K562 (cell line): ENCODE data around the gene PA2G4. TPM values are rescaled to one million over a fixed set of nuclear protein-coding genes. Genes with fewer than 3 reads are reported as not detected.

Experiments
- ARID4B ChIP-seq: sonication (generic); formaldehyde crosslinking; IDR thresholded peaks from 2 replicates; pipeline ENCODE4 v1.8.0; 2022; ENCODE audit warnings: mild to moderate bottlenecking, missing genetic modification reagents
- CBFB ChIP-seq: sonication (generic); formaldehyde crosslinking; IDR thresholded peaks from 2 replicates; pipeline ENCODE4 v1.4.0; 2020; ENCODE audit warnings: mild to moderate bottlenecking, missing genetic modification reagents
- HNRNPL ChIP-seq: fragments of 200-400 bp; formaldehyde crosslinking; IDR thresholded peaks from 2 replicates; pipeline ENCODE4 v1.6.1; 2017; ENCODE audit warnings: low read depth, mild to moderate bottlenecking, low read length
- MAZ ChIP-seq, 2 experiments: fragments of 450-650 bp in 1 of 2; sonication (generic) in 1 of 2; formaldehyde crosslinking; IDR thresholded peaks in 1 of 2; conservative IDR thresholded peaks in 1 of 2; 2 replicates each; pipeline versions ENCODE4 v1.4.0 to v1.5.0; 2020; ENCODE audit warnings: mild to moderate bottlenecking in 1 of 2, missing genetic modification reagents in 1 of 2
- MYC ChIP-seq, 2 experiments: fragments of 250-450 bp in 1 of 2; sonication (Bioruptor Pico) in 1 of 2; IDR thresholded peaks; 2 replicates each; pipeline versions ENCODE4 v1.5.1 to v1.6.1; 2012 to 2021; ENCODE audit warnings: low read depth in 2 of 2, borderline replicate concordance in 1 of 2, improper control_type of control experiment in 1 of 2, low read length in 1 of 2, mild to moderate bottlenecking in 1 of 2, moderate library complexity in 1 of 2
- POLR2G ChIP-seq: fragments of 200-400 bp; formaldehyde crosslinking; IDR thresholded peaks from 2 replicates; pipeline ENCODE4 v1.6.1; 2017; ENCODE audit warnings: low read depth, mild to moderate bottlenecking, antibody characterized with exemption, low read length, moderate library complexity
- TFAP4 ChIP-seq: sonication (generic); formaldehyde crosslinking; IDR thresholded peaks from 2 replicates; pipeline ENCODE4 v1.8.0; 2022; ENCODE audit warnings: missing genetic modification reagents, mild to moderate bottlenecking, moderate library complexity, borderline replicate concordance
- ZBTB26 ChIP-seq: fragments of 450-650 bp; formaldehyde crosslinking; IDR thresholded peaks from 2 replicates; pipeline ENCODE4 v1.4.0; 2022; ENCODE audit warnings: missing genetic modification characterization
- ZNF395 ChIP-seq: fragments of 200-800 bp; sonication (Bioruptor generic); IDR thresholded peaks from 2 replicates; pipeline ENCODE4 v1.6.1; 2017; ENCODE audit warnings: missing genetic modification characterization, missing compliant biosample characterization
- ZSCAN32 ChIP-seq: fragments of 450-650 bp; formaldehyde crosslinking; IDR thresholded peaks from 2 replicates; pipeline ENCODE4 v1.4.0; 2020; ENCODE audit warnings: mild to moderate bottlenecking, moderate library complexity
- polyA plus RNA-seq, 8 experiments: library from polyadenylated mRNA; depleted of rRNA in 4 of 8; stranded (reverse) in 5 of 8; unstranded in 3 of 8; fragments of >200 nt; fragmentation: Nextera tagmentation in 2 of 8; fragmentation: Illumina TruSeq in 1 of 8; extraction: Ambion mirVana in 2 of 8; extraction: Trizol in 1 of 8; gene quantifications; 2 replicates each; pipeline versions ENCODE4 v1.2.1 to v1.2.3, GENCODE V29; 2011 to 2014; ENCODE audit warnings: inconsistent platforms in 1 of 8, missing spikeins in 1 of 8
- total RNA-seq, 7 experiments: library from RNA; depleted of rRNA in 6 of 7; stranded (reverse); fragments of >200 nt in 6 of 7; fragmentation: Illumina TruSeq in 2 of 7; extraction: Trizol in 2 of 7; gene quantifications; 2 replicates each; pipeline versions ENCODE4 v1.2.1 to v1.2.3, GENCODE V29; 2011 to 2021; ENCODE audit warnings: low replicate concordance in 1 of 7
- TF ChIP-seq, protein P1 (sequence below): fragments of 250-450 bp; sonication (Bioruptor Pico); IDR thresholded peaks from 2 replicates; pipeline ENCODE4 v1.8.0; 2022; ENCODE audit warnings: inconsistent platforms

Gene PA2G4
- total and polyA plus RNA-seq, 9 of the 15 experiments (the other 6 are each of a cell fraction or from before 2014, with no cell fraction given): 230 to 925 (median 638) TPM

GRCh38 chr12:56078931-56079722 is 25.2 kb upstream of the PA2G4 start (continued):
- TF ChIP-seq ARID4B (CRISPR knock-in tag) (no peak), ZNF395 (CRISPR knock-in tag) (no peak), CBFB (CRISPR knock-in tag) (peak; percentile 50; the same call in 1 of the 2 replicates), MAZ (CRISPR knock-in tag; conservative IDR thresholded peaks at IDR 0.05 in 1 of 2, IDR thresholded peaks at IDR 0.05 in 1 of 2) (peak; percentile 18 to 25; a peak in 3 of 4 replicates), ZSCAN32 (CRISPR knock-in tag) (peak; percentile 69), ZBTB26 (CRISPR knock-in tag) (no peak), MYC (IDR thresholded peaks at IDR 0.05; ENCODE audit: low read depth, low read length) (no peak; the same call in 1 of the 2 replicates), MYC (CRISPR knock-in tag; IDR thresholded peaks at IDR 0.05; ENCODE audit: borderline replicate concordance, low read depth) (no peak), HNRNPL (peak; percentile 59; the same call in 1 of the 2 replicates), POLR2G (peak; percentile 73), TFAP4 (CRISPR knock-in tag) (peak; percentile 78)
- TF ChIP-seq, protein P1, sequence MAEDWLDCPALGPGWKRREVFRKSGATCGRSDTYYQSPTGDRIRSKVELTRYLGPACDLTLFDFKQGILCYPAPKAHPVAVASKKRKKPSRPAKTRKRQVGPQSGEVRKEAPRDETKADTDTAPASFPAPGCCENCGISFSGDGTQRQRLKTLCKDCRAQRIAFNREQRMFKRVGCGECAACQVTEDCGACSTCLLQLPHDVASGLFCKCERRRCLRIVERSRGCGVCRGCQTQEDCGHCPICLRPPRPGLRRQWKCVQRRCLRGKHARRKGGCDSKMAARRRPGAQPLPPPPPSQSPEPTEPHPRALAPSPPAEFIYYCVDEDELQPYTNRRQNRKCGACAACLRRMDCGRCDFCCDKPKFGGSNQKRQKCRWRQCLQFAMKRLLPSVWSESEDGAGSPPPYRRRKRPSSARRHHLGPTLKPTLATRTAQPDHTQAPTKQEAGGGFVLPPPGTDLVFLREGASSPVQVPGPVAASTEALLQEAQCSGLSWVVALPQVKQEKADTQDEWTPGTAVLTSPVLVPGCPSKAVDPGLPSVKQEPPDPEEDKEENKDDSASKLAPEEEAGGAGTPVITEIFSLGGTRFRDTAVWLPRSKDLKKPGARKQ: peak; percentile 82; the same call in 1 of the 2 replicates
